GM12873 (cell line): Measurements from ENCODE around the gene DFFB.
A peak's percentile ranks its signal among the peaks of the same experiment; 100 is the strongest.

ENCODE experiments used
- CTCF ChIP-seq: IDR thresholded peaks from 2 replicates; pipeline ENCODE4 v1.5.1; 2012; ENCODE audit warnings: low read depth, mild to moderate bottlenecking, moderate library complexity, low read length, control low read depth; ENCODE audit not compliant: insufficient read depth; ENCODE audit errors: missing control alignments

DFFB gene

GRCh38 chr1:3907031-3907534 is 49.8 kb downstream of the DFFB start:
- peak; percentile 41 for TF ChIP-seq CTCF

DNA sequence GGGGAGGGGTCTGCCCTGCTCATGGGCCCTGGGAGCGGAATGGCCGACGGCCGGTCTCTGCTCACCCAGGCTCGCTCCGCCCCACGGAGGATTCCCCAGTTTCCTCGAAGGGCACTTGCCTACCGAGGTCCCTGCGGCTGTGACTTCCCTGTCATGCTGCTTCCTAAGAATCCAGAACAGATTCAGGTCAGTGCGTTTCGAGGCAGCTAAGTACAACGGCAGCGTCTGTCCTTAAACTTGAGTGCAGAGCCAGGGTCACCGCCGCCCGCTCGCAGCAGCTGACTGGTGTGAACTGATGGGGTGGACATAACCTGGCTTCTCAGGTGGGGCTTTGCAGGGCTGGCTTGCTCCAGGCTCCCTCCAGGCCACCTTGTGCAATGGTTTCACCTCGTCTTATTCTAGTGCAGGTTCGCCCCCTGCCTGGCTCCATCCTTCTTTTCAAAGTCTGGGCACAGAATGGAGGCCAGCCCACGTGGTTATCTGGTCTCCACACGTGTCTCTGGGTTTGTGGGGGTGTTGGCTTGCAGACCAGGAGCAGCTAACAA is 50.4 kb downstream of the DFFB start:
- TF ChIP-seq CTCF: no peak

DNA sequence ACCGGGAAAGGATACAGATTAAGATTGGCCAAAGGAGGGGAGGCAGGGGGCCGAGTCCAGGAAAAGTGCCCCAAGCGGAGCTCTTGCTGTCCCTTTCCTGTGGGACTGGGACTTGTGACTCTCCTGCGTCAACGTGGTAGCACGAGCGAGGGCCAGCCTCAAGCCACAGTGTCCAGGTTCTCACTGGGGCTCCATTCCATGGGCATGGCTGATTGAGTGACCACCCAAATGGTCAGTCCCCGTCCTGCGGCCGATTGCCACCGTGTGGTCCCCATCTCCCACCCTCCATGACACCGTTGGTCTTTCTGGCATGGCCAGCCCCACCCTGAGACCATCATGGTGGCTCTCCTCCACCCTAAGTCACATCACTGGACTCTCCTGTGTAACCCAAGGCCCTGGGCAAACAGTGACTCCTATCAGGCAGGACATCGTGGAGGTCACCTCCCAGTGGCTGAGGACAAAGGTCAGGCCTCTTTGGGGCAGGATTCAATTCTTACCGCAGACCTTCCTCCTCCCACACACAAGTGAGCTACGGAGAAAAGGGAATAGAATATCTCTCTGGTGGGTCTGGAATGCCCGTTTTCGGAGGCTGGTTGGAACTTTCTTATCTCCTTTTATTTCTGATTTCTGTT is 51.7 kb downstream of the DFFB start:
- no peak for TF ChIP-seq CTCF

GRCh38 chr1:3909615-3910014 is 52.3 kb downstream of the DFFB start:
- no peak for TF ChIP-seq CTCF

GRCh38 chr1:3910049-3910731 is 52.9 kb downstream of the DFFB start:
- TF ChIP-seq CTCF: no peak

- TF ChIP-seq CTCF: peak; percentile 89
Measured at GRCh38 chr1:3910857-3911845, 53.9 kb downstream of the DFFB start.
